Type B pancreatic cell (in vitro differentiated cells): ENCODE results near the gene BDH1. TPM values are rescaled to one million over a fixed set of nuclear protein-coding genes. Genes with fewer than 3 reads are reported as not detected.
A peak's percentile ranks its signal among the peaks of the same experiment; 100 is the strongest.

ENCODE experiments used
- DNase-seq: peaks from one replicate; pipeline ENCODE4 v3.0.0; 2021; ENCODE audit warnings: mixed read lengths; ENCODE audit not compliant: unreplicated experiment; ENCODE audit errors: extremely low spot score
- H3K27ac Mint-ChIP-seq: 2 replicates; pipeline ENCODE4 v1.8.0; 2021; ENCODE audit warnings: mild to moderate bottlenecking, mixed read lengths
- H3K27me3 Mint-ChIP-seq: 2 replicates; pipeline ENCODE4 v1.8.0; 2021; ENCODE audit warnings: mixed read lengths
- H3K36me3 Mint-ChIP-seq: 2 replicates; pipeline ENCODE4 v1.8.0; 2021; ENCODE audit warnings: mixed read lengths
- H3K4me1 Mint-ChIP-seq: one replicate; pipeline ENCODE4 v1.8.0; 2021; ENCODE audit warnings: mixed read lengths; ENCODE audit not compliant: unreplicated experiment
- H3K4me3 Mint-ChIP-seq: 2 replicates; pipeline ENCODE4 v1.8.0; 2021; ENCODE audit warnings: mild to moderate bottlenecking, mixed read lengths
- H3K9me3 Mint-ChIP-seq: 2 replicates; pipeline ENCODE4 v1.8.0; 2021; ENCODE audit warnings: mixed read lengths
- CTCF ChIP-seq: fragments of 200-600 bp; sonication (generic); conservative IDR thresholded peaks from 2 replicates; pipeline ENCODE4 v1.5.0; 2021; ENCODE audit warnings: antibody characterized with exemption, mild to moderate bottlenecking
- total RNA-seq: library from RNA; stranded (reverse); gene quantifications from 2 replicates; pipeline ENCODE4 v1.2.1, GENCODE V29; 2021; ENCODE audit warnings: low replicate concordance

Gene BDH1
- total RNA-seq, 1 donor from 2014 or later: 32.0 TPM

DNA sequence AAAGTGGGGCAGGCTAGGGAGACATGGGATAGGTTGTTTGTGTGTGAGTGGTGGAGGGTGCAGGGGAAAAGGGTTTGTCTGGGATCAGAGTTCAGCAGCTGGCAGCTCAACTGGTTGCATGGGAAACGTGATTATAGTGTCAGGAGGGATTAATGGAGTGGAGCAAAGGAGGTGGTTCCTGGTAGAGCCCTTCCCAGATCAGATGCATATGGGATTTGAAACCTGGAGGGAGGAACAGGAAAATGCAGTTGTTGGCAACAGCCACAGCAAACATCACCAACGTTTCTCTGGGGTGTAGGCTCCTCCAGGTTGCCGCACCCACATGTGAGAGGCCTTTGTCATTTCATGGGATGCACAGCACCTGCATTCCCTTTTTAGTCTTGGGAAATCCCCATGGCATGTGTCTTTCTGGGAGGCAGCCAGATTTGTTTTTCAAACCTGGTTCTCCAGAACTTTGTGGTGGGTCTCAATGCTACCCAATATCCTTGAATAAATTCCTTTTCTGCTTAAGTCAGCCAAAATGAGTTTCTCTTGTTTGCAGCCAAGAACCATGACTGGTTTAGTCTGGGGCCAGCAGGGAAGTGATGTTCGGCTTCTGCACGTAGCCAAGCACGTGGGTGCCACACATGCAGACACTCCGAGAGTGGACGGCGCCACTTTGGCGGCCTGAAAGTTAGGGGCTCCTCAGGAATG is 61.3 kb downstream of the BDH1 start:
- DNase-seq: no peak
- Mint-ChIP-seq H3K4me1 (peaks cover 48% of the 10 kb centered on the region), H3K9me3 (no peaks in the 10 kb centered on the region), H3K36me3 (no peaks in the 10 kb centered on the region), H3K27me3 (no peaks in the 10 kb centered on the region), H3K4me3 (no peak overlapping the region), H3K27ac (no peak overlapping the region)
- no peak for TF ChIP-seq CTCF

DNA sequence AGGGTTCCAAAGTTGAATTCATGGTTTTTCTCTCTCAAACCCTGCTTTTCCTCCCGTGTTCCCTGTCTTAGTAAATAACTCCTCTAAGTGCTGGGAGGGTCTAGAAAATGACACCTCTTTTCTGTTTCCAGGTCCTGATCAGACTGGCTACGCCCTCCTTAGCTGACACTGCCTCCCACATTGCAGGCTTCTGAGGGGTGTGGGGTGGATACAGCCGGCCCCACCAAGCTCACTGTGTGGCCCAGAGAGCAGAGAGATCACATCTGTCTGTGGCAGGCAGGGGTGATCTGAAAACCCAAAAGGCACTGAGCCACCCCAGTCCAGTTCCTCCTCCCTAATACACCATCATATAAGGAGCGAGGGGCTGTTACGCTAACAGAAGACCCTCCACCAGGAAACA is 62.7 kb downstream of the BDH1 start:
- H3K27me3 Mint-ChIP-seq: no peaks in the 10 kb centered on the region
- no peaks in the 10 kb centered on the region for H3K36me3 Mint-ChIP-seq
- no peak for TF ChIP-seq CTCF
- H3K4me1 Mint-ChIP-seq: peaks cover 53% of the 10 kb centered on the region
- no peak for DNase-seq
- H3K4me3 Mint-ChIP-seq: no peak overlapping the region
- H3K9me3 Mint-ChIP-seq: no peaks in the 10 kb centered on the region
- peak overlapping the region; percentile 3 for H3K27ac Mint-ChIP-seq

GRCh38 chr3:197491923-197492664 is 63.7 kb downstream of the BDH1 start:
- Mint-ChIP-seq H3K27ac (peak overlapping the region; percentile 69), H3K4me1 (peaks cover 59% of the 10 kb centered on the region), H3K4me3 (peak overlapping the region; percentile 66), H3K27me3 (no peaks in the 10 kb centered on the region), H3K36me3 (no peaks in the 10 kb centered on the region), H3K9me3 (no peaks in the 10 kb centered on the region)
- no peak for TF ChIP-seq CTCF
- DNase-seq: no peak

GRCh38 chr3:197491478-197491877 is 64.3 kb downstream of the BDH1 start:
- Mint-ChIP-seq H3K4me1 (peaks cover 59% of the 10 kb centered on the region), H3K27ac (peak overlapping the region; percentile 69), H3K36me3 (no peaks in the 10 kb centered on the region)

More at GRCh38 chr3:197491478-197491877, 64.3 kb downstream of the BDH1 start:
- no peaks in the 10 kb centered on the region for H3K27me3 Mint-ChIP-seq
- H3K9me3 Mint-ChIP-seq: no peaks in the 10 kb centered on the region
- DNase-seq: no peak
- H3K4me3 Mint-ChIP-seq: no peak overlapping the region
- TF ChIP-seq CTCF: no peak
